ENCODE measurements around the gene ZNF90.
"Not testable (repeated sequence)": the region's sequence is repeated elsewhere in the genome, so short reads cannot be mapped to it uniquely, and the experiment has no call there.

ZNF90 gene

GRCh38 chr19:20124879-20125278 is 47.1 kb downstream of the ZNF90 start:
- TF ChIP-seq EZH2phosphoT487 (conservative IDR thresholded peaks at IDR 0.05; ENCODE audit: low read length) = no peak
- TF ChIP-seq, protein P1, sequence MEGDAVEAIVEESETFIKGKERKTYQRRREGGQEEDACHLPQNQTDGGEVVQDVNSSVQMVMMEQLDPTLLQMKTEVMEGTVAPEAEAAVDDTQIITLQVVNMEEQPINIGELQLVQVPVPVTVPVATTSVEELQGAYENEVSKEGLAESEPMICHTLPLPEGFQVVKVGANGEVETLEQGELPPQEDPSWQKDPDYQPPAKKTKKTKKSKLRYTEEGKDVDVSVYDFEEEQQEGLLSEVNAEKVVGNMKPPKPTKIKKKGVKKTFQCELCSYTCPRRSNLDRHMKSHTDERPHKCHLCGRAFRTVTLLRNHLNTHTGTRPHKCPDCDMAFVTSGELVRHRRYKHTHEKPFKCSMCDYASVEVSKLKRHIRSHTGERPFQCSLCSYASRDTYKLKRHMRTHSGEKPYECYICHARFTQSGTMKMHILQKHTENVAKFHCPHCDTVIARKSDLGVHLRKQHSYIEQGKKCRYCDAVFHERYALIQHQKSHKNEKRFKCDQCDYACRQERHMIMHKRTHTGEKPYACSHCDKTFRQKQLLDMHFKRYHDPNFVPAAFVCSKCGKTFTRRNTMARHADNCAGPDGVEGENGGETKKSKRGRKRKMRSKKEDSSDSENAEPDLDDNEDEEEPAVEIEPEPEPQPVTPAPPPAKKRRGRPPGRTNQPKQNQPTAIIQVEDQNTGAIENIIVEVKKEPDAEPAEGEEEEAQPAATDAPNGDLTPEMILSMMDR (IDR thresholded peaks at IDR 0.05; ENCODE audit: insufficient read depth, low read length, poor library complexity, severe bottlenecking) = no peak
- Histone ChIP-seq H3F3A (ENCODE audit: insufficient read depth) (no peaks in the 10 kb centered on the region), H3K79me2 (ENCODE audit: insufficient read depth, low read length) (no peaks in the 10 kb centered on the region), H3K9me2 (replicated peaks; ENCODE audit: insufficient read depth, low read length) (no peaks in the 10 kb centered on the region), H3K36me3 (ENCODE audit: low read length) (peaks cover 72% of the 10 kb centered on the region), H4K20me1 (ENCODE audit: low read depth, low read length) (no peaks in the 10 kb centered on the region), H3K4me2 (ENCODE audit: low read depth, low read length, poor library complexity, severe bottlenecking) (no peak overlapping the region), H3K27ac (ENCODE audit: low read depth, low read length) (no peak overlapping the region), H2AFZ (ENCODE audit: low read depth, low read length, severe bottlenecking) (no peak overlapping the region), H3K9ac (ENCODE audit: low read length) (no peak overlapping the region), H3K4me3 (ENCODE audit: insufficient read depth, low read length, poor library complexity, severe bottlenecking) (no peak overlapping the region), H3K27me3 (ENCODE audit: low read length) (no peaks in the 10 kb centered on the region), H3K9me3 (ENCODE audit: insufficient read depth, low read length) (peaks cover 39% of the 10 kb centered on the region)

DNA sequence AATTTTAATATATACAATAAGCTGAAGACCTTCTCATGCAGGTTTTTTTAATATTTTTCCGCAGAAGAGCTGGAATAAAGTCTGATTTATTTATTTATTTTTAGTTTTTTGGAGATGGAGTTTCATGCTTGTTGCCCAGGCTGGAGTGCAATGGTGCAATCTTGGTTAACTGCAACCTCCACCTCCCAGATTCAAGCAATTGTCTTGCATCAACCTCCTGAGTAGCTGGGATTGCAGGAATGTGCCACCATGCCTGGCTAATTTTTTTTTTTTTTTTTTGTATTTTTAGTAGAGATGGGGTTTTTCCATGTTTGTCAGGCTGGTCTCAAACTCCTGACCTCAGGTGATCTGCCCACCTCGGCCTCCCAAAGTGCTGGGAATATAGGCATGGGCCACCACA is 55.1 kb downstream of the ZNF90 start:
- not testable (repeated sequence) for H3K36me3 ChIP-seq (ENCODE audit: low read length); H3K9ac ChIP-seq (ENCODE audit: low read length); H3K4me3 ChIP-seq (ENCODE audit: insufficient read depth, low read length, poor library complexity, severe bottlenecking); H3F3A ChIP-seq (ENCODE audit: insufficient read depth); H3K79me2 ChIP-seq (ENCODE audit: insufficient read depth, low read length); H3K27ac ChIP-seq (ENCODE audit: low read depth, low read length); H3K9me3 ChIP-seq (ENCODE audit: insufficient read depth, low read length); H3K27me3 ChIP-seq (ENCODE audit: low read length); H2AFZ ChIP-seq (ENCODE audit: low read depth, low read length, severe bottlenecking); H3K9me2 ChIP-seq (replicated peaks; ENCODE audit: insufficient read depth, low read length); H3K4me2 ChIP-seq (ENCODE audit: low read depth, low read length, poor library complexity, severe bottlenecking); H4K20me1 ChIP-seq (ENCODE audit: low read depth, low read length)

DNA sequence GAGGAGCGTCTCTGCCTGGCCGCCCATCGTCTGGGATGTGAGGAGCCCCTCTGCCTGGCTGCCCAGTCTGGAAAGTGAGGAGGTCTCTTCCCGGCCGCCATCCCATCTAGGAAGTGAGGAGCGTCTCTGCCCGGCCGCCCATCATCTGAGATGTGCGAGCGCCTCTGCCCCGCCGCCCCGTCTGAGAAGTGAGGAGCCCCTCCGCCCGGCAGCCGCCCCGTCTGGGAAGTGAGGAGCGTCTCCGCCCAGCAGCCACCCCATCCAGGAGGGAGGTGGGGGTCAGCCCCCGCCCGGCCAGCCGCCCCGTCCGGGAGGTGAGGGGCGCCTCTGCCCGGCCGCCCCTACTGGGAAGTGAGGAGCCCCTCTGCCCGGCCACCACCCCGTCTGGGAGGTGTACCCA is 59.9 kb downstream of the ZNF90 start:
- not testable (repeated sequence) for H3K9ac ChIP-seq (ENCODE audit: low read length); H3K27me3 ChIP-seq (ENCODE audit: low read length); H3K9me3 ChIP-seq (ENCODE audit: insufficient read depth, low read length); H3K4me2 ChIP-seq (ENCODE audit: low read depth, low read length, poor library complexity, severe bottlenecking); H3K36me3 ChIP-seq (ENCODE audit: low read length); H2AFZ ChIP-seq (ENCODE audit: low read depth, low read length, severe bottlenecking); H3K27ac ChIP-seq (ENCODE audit: low read depth, low read length); H3K79me2 ChIP-seq (ENCODE audit: insufficient read depth, low read length); H4K20me1 ChIP-seq (ENCODE audit: low read depth, low read length); H3K4me3 ChIP-seq (ENCODE audit: insufficient read depth, low read length, poor library complexity, severe bottlenecking); H3F3A ChIP-seq (ENCODE audit: insufficient read depth); H3K9me2 ChIP-seq (replicated peaks; ENCODE audit: insufficient read depth, low read length)

- H3K9me3 ChIP-seq (ENCODE audit: insufficient read depth, low read length) = no peaks in the 10 kb centered on the region
- no peaks in the 10 kb centered on the region for H4K20me1 ChIP-seq (ENCODE audit: low read depth, low read length)
- TF ChIP-seq EZH2phosphoT487 (conservative IDR thresholded peaks at IDR 0.05; ENCODE audit: low read length) = no peak
- TF ChIP-seq, protein P1 (IDR thresholded peaks at IDR 0.05; ENCODE audit: insufficient read depth, low read length, poor library complexity, severe bottlenecking) = no peak
- no peaks in the 10 kb centered on the region for H3K36me3 ChIP-seq (ENCODE audit: low read length)
- 0 out of 2 replicates have a peak, but pooled peaks cover 4% of the 10 kb centered on the region for H3F3A ChIP-seq (ENCODE audit: insufficient read depth)
- no peak overlapping the region for H3K27ac ChIP-seq (ENCODE audit: low read depth, low read length)
- no peak overlapping the region for H3K4me2 ChIP-seq (ENCODE audit: low read depth, low read length, poor library complexity, severe bottlenecking)
- no peaks in the 10 kb centered on the region for H3K27me3 ChIP-seq (ENCODE audit: low read length)
- no peak overlapping the region for H3K9ac ChIP-seq (ENCODE audit: low read length)
- H3K79me2 ChIP-seq (ENCODE audit: insufficient read depth, low read length) = no peaks in the 10 kb centered on the region
- no peak overlapping the region for H3K4me3 ChIP-seq (ENCODE audit: insufficient read depth, low read length, poor library complexity, severe bottlenecking)
- H2AFZ ChIP-seq (ENCODE audit: low read depth, low read length, severe bottlenecking) = no peak overlapping the region
- no peaks in the 10 kb centered on the region for H3K9me2 ChIP-seq (replicated peaks; ENCODE audit: insufficient read depth, low read length)
Observed at GRCh38 chr19:20151617-20152145, 73.9 kb downstream of the ZNF90 start.

DNA sequence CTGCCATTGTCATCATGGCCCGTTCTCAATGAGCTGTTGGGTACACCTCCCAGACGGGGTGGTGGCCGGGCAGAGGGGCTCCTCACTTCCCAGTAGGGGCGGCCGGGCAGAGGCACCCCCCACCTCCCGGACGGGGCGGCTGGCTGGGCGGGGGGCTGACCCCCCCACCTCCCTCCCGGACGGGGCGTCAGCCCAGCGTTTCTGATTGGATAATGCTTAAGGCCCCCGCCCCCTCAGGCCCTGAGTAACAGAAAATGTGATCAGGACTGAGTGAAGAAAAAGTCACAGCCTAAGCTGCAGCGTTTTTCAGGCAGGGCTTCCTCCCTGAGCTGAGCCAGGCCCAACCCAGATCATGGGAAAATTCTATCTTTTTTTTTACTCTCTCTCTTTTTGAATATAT is 74.7 kb downstream of the ZNF90 start:
- H3K27me3 ChIP-seq (ENCODE audit: low read length); H3K9ac ChIP-seq (ENCODE audit: low read length); H3K4me3 ChIP-seq (ENCODE audit: insufficient read depth, low read length, poor library complexity, severe bottlenecking); H2AFZ ChIP-seq (ENCODE audit: low read depth, low read length, severe bottlenecking); H3K4me2 ChIP-seq (ENCODE audit: low read depth, low read length, poor library complexity, severe bottlenecking); H3K9me2 ChIP-seq (replicated peaks; ENCODE audit: insufficient read depth, low read length); H3K27ac ChIP-seq (ENCODE audit: low read depth, low read length); H3K79me2 ChIP-seq (ENCODE audit: insufficient read depth, low read length); H3F3A ChIP-seq (ENCODE audit: insufficient read depth); H3K9me3 ChIP-seq (ENCODE audit: insufficient read depth, low read length); H3K36me3 ChIP-seq (ENCODE audit: low read length); H4K20me1 ChIP-seq (ENCODE audit: low read depth, low read length): not testable (repeated sequence)

All from SU-DHL-6 (cell line).